AG09319 (cell line): ENCODE data around the gene SCYGR7.
A peak's percentile ranks its signal among the peaks of the same experiment; 100 is the strongest.

Experiments
- DNase-seq: peaks from one replicate; pipeline ENCODE4 v3.0.0-alpha.2; 2010; ENCODE audit warnings: low read depth; ENCODE audit errors: extremely low read depth
- CTCF ChIP-seq: IDR thresholded peaks from 2 replicates; pipeline ENCODE4 v1.5.1; 2011; ENCODE audit warnings: low read depth, mild to moderate bottlenecking, inconsistent platforms, low read length, moderate library complexity

The SCYGR7 gene, protein sequence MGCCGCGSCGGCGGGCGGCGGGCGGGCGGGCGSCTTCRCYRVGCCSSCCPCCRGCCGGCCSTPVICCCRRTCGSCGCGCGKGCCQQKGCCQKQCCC

DNA sequence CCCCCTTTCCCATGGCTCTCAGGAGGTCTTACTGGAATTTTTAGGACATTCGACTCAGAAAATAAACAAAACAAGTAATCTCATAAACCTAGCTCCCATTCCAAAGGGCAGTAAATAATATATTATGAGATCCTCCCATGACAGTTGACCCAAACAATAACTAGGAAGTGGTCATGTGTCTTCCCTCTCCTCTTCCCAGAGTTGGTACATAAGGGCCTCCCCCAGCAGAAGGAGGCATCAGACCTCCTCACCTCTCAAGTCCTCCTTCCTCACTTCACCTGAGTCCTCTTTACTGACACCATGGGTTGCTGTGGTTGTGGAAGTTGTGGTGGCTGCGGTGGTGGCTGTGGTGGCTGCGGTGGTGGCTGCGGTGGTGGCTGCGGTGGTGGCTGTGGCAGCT lies at the start of gene SCYGR7:
SCYGR7 (plus strand) TSS at position 301 of the 400 bp plus-strand sequence; CDS start at position 301, 0 bp downstream.
- TF ChIP-seq CTCF = no peak
- DNase-seq = no peak

GRCh38 chr2:227684258-227684657 lies 43.9 kb upstream of the SCYGR7 start:
- TF ChIP-seq CTCF = no peak
- no peak for DNase-seq

- no peak for TF ChIP-seq CTCF
- no peak for DNase-seq
Measured at GRCh38 chr2:227687189-227687588, 40.9 kb upstream of the SCYGR7 start.

- TF ChIP-seq CTCF = no peak
- DNase-seq = no peak
Measured at GRCh38 chr2:227696990-227697679, 31.0 kb upstream of the SCYGR7 start.

DNA sequence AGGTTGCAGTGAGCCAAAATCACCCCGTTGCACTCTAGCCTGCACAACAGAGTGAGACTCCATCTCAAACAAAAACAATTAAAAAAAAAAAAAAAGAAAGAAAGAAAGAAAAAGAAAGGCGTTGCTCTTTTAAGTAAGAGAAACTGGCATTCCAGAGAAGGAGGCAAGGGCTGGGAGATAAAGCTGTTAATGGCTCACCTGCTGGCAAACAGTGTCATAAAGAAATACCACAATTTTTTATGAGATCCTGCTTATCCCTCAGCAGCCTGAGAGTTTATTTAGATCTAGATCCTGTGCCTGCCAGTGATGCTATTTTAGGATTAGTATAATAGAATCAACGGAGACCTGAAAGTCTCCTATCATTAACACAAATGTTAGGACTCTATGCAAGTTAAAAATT lies 26.6 kb upstream of the SCYGR7 start:
- no peak for DNase-seq

DNA sequence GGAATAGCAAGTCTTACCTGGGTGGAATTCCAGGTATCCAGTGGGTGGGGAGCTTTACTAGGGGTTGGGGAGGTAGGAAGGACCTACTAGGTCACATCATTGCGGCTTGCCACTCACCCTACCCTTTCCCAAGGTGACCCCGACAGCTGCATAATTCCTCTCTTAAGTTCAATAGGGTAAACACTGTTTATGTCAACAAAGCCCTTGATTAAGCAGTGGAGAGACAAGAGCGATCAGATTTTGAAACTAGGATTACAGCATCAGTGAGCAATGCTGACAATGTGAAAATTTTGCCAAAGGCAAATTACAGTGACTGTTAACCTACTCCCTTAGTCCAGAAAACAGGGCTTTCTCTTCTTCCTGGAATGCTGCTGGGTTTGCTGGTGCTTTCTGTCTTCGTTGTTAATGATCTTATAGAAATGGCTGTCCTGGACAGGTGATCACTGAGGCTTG lies 24.8 kb upstream of the SCYGR7 start:
- no peak for TF ChIP-seq CTCF
- peak; percentile 14 for DNase-seq

More for the DNA sequence above, 26.6 kb upstream of the SCYGR7 start:
- TF ChIP-seq CTCF = no peak

- DNase-seq = no peak
- no peak for TF ChIP-seq CTCF
Measured at GRCh38 chr2:227703961-227704360, 24.2 kb upstream of the SCYGR7 start.
